ENCODE measurements around the gene LHFPL2. TPM values are rescaled to one million over a fixed set of nuclear protein-coding genes. Genes with fewer than 3 reads are reported as not detected.

Gene LHFPL2
- total RNA-seq, 1 experiment from 2014 or later, result 49.7 TPM

DNA sequence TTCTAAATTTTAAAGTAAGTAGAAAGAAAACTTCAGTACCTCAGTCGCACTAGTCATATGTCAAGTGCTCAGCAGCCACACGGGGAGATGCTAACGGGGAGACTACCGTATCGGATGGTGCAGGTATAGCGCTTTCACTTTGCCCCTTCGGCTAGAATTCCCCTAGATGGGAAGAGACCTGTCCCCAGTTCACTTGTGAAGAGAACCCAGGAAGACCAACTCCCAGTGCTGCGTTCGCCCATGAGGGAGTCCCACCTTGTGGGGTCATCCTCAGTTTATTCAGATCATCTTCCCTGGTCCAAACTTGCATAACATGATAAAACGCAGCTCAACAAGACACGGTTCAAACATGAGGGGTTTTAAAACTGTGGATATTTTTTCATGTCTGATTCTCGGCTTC is 87.3 kb downstream of the LHFPL2 start:
- H3K36me3 Mint-ChIP-seq (ENCODE audit: insufficient read depth, unreplicated experiment), result peaks cover 39% of the 10 kb centered on the region
- BruUV-seq (replicated peaks), result no TSS peak
- H3K9me3 Mint-ChIP-seq (ENCODE audit: unreplicated experiment), result no peaks in the 10 kb centered on the region

DNA sequence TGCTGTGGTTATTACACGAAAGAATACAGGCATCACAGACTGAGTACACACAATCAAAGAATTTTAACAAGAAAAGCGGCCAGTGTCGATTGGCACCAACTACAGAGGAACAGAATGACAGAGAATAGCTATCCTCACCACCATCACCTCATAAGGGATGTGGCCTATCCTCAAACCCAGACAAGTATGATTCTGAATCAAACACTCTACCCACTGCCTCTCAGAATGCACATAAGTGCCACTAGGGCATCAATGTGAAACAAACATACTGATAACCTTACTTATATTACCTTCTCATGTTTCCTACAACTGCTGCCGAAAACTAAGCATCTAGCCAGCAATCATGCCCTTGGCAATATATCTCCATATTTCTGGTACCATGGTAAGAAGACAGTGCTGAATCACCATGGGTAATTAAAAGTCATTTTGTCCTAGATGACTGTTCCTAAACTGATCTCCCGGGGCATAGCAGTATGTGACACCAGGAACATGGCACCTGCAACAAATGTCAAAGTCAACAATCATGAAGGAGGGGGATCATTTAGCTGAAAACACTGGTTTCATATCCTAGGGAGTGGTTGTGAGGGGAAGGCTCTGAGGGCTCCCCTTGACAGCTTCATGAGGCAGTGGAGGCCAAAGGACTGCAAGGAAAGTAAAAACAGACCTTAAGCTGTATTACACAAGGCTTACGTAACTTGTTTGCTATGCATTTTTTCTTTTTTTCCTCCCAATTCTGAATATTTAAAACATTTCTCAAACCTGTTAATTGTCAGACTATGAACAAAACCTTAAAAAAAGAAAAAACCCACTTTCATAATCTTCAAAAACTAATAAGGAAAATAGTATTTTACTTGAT is 88.3 kb downstream of the LHFPL2 start:
- intact Hi-C loops (cut with micrococcal nuclease; ENCODE audit: unreplicated experiment), result no loop called here
- no peaks in the 10 kb centered on the region for H3K27me3 ChIP-seq (replicated peaks; ENCODE audit: control insufficient read depth, insufficient read depth, low read length)
- TF ChIP-seq, protein P1, sequence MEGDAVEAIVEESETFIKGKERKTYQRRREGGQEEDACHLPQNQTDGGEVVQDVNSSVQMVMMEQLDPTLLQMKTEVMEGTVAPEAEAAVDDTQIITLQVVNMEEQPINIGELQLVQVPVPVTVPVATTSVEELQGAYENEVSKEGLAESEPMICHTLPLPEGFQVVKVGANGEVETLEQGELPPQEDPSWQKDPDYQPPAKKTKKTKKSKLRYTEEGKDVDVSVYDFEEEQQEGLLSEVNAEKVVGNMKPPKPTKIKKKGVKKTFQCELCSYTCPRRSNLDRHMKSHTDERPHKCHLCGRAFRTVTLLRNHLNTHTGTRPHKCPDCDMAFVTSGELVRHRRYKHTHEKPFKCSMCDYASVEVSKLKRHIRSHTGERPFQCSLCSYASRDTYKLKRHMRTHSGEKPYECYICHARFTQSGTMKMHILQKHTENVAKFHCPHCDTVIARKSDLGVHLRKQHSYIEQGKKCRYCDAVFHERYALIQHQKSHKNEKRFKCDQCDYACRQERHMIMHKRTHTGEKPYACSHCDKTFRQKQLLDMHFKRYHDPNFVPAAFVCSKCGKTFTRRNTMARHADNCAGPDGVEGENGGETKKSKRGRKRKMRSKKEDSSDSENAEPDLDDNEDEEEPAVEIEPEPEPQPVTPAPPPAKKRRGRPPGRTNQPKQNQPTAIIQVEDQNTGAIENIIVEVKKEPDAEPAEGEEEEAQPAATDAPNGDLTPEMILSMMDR (IDR thresholded peaks at IDR 0.05; ENCODE audit: insufficient read depth in 1 of 2, low read depth in 1 of 2, low read length in 1 of 2, severe bottlenecking in 1 of 2, unreplicated experiment in 1 of 2), result no peak
- DNase-seq, result no peak
- Mint-ChIP-seq H3K9me3 (ENCODE audit: unreplicated experiment) (no peaks in the 10 kb centered on the region), H3K27me3 (ENCODE audit: insufficient read depth, unreplicated experiment) (no peaks in the 10 kb centered on the region), H3K4me3 (ENCODE audit: unreplicated experiment) (no peak overlapping the region), H3K27ac (ENCODE audit: unreplicated experiment) (peak overlapping the region; percentile 28), H3K36me3 (ENCODE audit: insufficient read depth, unreplicated experiment) (peaks cover 39% of the 10 kb centered on the region), H3K4me1 (ENCODE audit: low read depth, unreplicated experiment) (no peaks in the 10 kb centered on the region)
- no peaks in the 10 kb centered on the region for H3K9me3 ChIP-seq
- ChIA-PET CTCF (no interaction called here), POLR2A (no interaction called here)
- no peaks in the 10 kb centered on the region for H3K4me1 ChIP-seq
- H3K4me3 ChIP-seq (ENCODE audit: low read depth, low read length), result no peak overlapping the region
- peaks cover 3% of the 10 kb centered on the region for H3K36me3 ChIP-seq (ENCODE audit: control insufficient read depth, insufficient read depth, low read length)
- BruUV-seq (replicated peaks), result no TSS peak

More for the DNA sequence above, 87.3 kb downstream of the LHFPL2 start:
- Mint-ChIP-seq H3K27ac (ENCODE audit: unreplicated experiment) (no peak overlapping the region), H3K4me1 (ENCODE audit: low read depth, unreplicated experiment) (no peaks in the 10 kb centered on the region), H3K4me3 (ENCODE audit: unreplicated experiment) (no peak overlapping the region), H3K27me3 (ENCODE audit: insufficient read depth, unreplicated experiment) (no peaks in the 10 kb centered on the region)
- intact Hi-C loops (cut with micrococcal nuclease; ENCODE audit: unreplicated experiment), result no loop called here
- H3K36me3 ChIP-seq (ENCODE audit: control insufficient read depth, insufficient read depth, low read length), result peaks cover 3% of the 10 kb centered on the region
- POLR2A ChIA-PET, result no interaction called here
- TF ChIP-seq, protein P1 (IDR thresholded peaks at IDR 0.05; ENCODE audit: insufficient read depth in 1 of 2, low read depth in 1 of 2, low read length in 1 of 2, severe bottlenecking in 1 of 2, unreplicated experiment in 1 of 2), result no peak
- H3K27me3 ChIP-seq (replicated peaks; ENCODE audit: control insufficient read depth, insufficient read depth, low read length), result no peaks in the 10 kb centered on the region
- no peaks in the 10 kb centered on the region for H3K4me1 ChIP-seq
- H3K9me3 ChIP-seq, result 0 out of 2 replicates have a peak, but pooled peaks cover 7% of the 10 kb centered on the region
- CTCF ChIA-PET, result no interaction called here
- H3K4me3 ChIP-seq (ENCODE audit: low read depth, low read length), result no peak overlapping the region
- no peak for DNase-seq

DNA sequence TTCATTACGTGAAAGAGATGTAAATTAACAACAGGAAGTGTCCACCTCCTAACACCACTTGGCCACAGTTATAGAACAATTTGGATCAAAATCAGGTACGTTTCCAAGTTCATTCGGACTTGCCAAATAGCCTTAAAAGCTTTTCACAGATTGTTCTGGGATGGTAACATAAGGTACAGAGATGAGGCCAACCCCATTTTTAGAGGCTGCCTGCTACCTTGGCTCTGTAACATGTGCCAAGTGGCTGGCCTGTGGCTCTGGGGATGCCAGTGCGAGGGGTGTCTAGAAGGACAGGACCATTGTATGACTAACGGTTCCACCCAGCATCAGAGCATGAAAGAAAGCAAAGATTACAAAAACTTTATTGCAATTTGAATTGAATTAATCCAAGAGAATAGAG is 91.0 kb downstream of the LHFPL2 start:
- intact Hi-C loops (cut with micrococcal nuclease; ENCODE audit: unreplicated experiment), result no loop called here
- no peak overlapping the region for H3K4me3 ChIP-seq (ENCODE audit: low read depth, low read length)
- Mint-ChIP-seq H3K36me3 (ENCODE audit: insufficient read depth, unreplicated experiment) (peaks cover 34% of the 10 kb centered on the region), H3K4me3 (ENCODE audit: unreplicated experiment) (no peak overlapping the region), H3K27me3 (ENCODE audit: insufficient read depth, unreplicated experiment) (no peaks in the 10 kb centered on the region), H3K4me1 (ENCODE audit: low read depth, unreplicated experiment) (no peaks in the 10 kb centered on the region), H3K9me3 (ENCODE audit: unreplicated experiment) (no peaks in the 10 kb centered on the region), H3K27ac (ENCODE audit: unreplicated experiment) (no peak overlapping the region)
- no TSS peak for BruUV-seq (replicated peaks)
- ChIA-PET CTCF (no interaction called here), POLR2A (no interaction called here)
- no peaks in the 10 kb centered on the region for H3K27me3 ChIP-seq (replicated peaks; ENCODE audit: control insufficient read depth, insufficient read depth, low read length)
- H3K4me1 ChIP-seq, result no peaks in the 10 kb centered on the region
- TF ChIP-seq, protein P1 (IDR thresholded peaks at IDR 0.05; ENCODE audit: insufficient read depth in 1 of 2, low read depth in 1 of 2, low read length in 1 of 2, severe bottlenecking in 1 of 2, unreplicated experiment in 1 of 2), result no peak
- H3K36me3 ChIP-seq (ENCODE audit: control insufficient read depth, insufficient read depth, low read length), result peaks cover 3% of the 10 kb centered on the region
- H3K9me3 ChIP-seq, result no peaks in the 10 kb centered on the region
- DNase-seq, result no peak

Data from Caco-2 (cell line).